Purkinje cell (primary cell): ENCODE results near the gene C9orf78. TPM values are rescaled to one million over a fixed set of nuclear protein-coding genes. Genes with fewer than 3 reads are reported as not detected.

ENCODE experiments used
- polyA plus RNA-seq: library from polyadenylated mRNA; unstranded; fragments of >200 nt; fragmentation: Nextera tagmentation; gene quantifications from 2 replicates; pipeline ENCODE4 v1.2.1, GENCODE V29; 2014

C9orf78 gene, protein sequence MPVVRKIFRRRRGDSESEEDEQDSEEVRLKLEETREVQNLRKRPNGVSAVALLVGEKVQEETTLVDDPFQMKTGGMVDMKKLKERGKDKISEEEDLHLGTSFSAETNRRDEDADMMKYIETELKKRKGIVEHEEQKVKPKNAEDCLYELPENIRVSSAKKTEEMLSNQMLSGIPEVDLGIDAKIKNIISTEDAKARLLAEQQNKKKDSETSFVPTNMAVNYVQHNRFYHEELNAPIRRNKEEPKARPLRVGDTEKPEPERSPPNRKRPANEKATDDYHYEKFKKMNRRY
- 70.4 and 116 TPM in 2 replicates for polyA plus RNA-seq

DNA sequence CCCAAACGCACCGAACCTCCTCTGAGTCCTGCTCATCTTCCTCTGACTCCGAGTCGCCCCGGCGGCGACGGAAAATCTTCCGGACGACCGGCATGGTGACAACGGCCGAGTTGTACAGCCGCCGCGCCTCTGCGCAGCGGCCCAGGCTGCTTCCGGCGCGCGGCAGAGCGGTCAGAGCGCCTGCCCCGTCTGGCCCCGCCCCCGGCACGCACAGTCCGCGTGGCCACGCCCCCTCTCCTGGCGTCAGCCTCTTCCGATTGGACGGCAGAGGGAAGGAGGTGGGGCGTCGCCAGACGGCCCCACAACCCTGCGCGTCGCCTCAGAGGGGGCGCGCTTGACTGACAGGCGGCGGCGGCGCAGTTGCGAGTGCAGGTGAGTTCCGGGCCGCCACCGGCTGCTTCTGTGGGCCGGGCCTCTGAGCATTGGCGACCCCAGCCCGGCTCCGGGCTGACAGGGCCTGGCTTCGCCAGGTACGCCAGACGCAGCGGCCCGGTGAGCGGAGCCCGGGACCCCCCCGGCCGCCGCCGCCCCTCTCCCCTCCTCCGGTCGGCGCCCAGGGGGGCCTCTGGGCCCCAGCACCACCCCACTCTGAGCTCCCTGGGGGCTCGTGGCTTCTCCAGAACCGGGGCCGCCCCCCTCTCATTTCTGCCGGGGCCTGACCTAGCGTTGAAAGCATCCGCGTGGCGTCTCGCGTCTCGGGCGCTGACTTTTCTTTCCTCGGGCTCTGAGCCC, at the start of gene C9orf78, which contains the start of gene USP20:
Gene C9orf78, minus strand, starts transcription at position 148 of the 732 bp plus-strand sequence. Its CDS starts 54 bp downstream, at position 94.
Gene USP20, plus strand, starts transcription at position 331 of the 732 bp plus-strand sequence. CDS start 17,098 bp downstream, outside the sequence.

DNA sequence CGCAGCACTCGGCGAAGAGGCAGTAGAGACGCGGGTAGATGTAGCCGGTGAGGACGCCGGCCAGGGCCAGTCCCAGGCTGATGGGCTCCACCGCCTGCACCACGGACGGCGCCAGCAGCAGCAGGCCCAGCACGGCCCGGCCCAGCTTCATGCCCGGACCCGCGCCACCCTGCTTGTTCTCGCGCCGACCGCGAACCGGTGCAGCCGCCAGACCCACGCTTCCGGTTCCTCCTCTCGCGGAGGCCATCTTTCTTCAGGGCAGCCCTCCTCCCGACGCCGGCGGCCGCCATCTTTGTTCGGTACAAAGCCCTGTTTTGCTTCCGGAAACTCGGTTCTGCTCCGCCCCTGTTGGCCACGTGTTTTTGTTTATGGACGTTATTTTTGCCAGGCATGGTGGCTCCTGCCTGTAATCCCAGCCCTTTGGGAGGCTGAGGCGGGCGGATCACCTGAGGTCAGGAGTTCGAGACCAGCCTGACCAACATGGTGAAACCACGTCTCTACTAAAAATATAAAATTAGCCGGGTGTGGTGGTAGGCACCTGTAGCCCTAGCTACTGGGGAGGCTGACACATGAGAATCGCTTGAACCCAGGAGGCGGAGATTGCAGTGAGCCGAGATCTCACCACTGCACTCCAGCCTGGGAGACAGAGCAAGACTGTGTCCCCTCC, 11.0 kb downstream of the C9orf78 start, which contains the start of gene TOR1A:
Gene TOR1A, minus strand, starts transcription at position 202 of the 667 bp plus-strand sequence. Its CDS starts 51 bp downstream, at position 151.

GRCh38 chr9:129802833-129803675, 32.0 kb downstream of the C9orf78 start, which contains the start of gene TOR1B:
Gene TOR1B, plus strand, starts transcription at chr9:129803184. Its CDS starts 29 bp downstream, at chr9:129803213.

Other genes with a start within 250 kb of the C9orf78 start
- not detected in 2 replicates for gene C9orf50, start 214.2 kb downstream of the C9orf78 start, polyA plus RNA-seq
- gene NTMT1, start 209.1 kb downstream of the C9orf78 start, polyA plus RNA-seq: 17.2 and 34.2 TPM in 2 replicates
- 4.1 and 8.5 TPM in 2 replicates for gene ASB6, start 193.1 kb downstream of the C9orf78 start, polyA plus RNA-seq
- gene PRRX2, start 169.6 kb downstream of the C9orf78 start, polyA plus RNA-seq: not detected in 2 replicates
- not detected in 2 replicates for gene PTGES, start 82.2 kb downstream of the C9orf78 start, polyA plus RNA-seq
- gene TOR1B, start 32.1 kb downstream of the C9orf78 start, polyA plus RNA-seq: 4.2 and 4.7 TPM in 2 replicates
- gene TOR1A, start 11.1 kb downstream of the C9orf78 start, polyA plus RNA-seq: 21.4 and 31.2 TPM in 2 replicates
- gene USP20, start 183 bp upstream of the C9orf78 start, polyA plus RNA-seq: 2.5 and 4.3 TPM in 2 replicates
- gene FNBP1, start 207.9 kb upstream of the C9orf78 start, polyA plus RNA-seq: 8.2 and 19.6 TPM in 2 replicates
- gene GPR107, start 218.6 kb upstream of the C9orf78 start, polyA plus RNA-seq: 9.8 and 17.1 TPM in 2 replicates